ENCODE data around the gene IER2.
A peak's percentile ranks its signal among the peaks of the same experiment; 100 is the strongest.
"Not testable (repeated sequence)": the region's sequence is repeated elsewhere in the genome, so short reads cannot be mapped to it uniquely, and the experiment has no call there.

IER2 gene

DNA sequence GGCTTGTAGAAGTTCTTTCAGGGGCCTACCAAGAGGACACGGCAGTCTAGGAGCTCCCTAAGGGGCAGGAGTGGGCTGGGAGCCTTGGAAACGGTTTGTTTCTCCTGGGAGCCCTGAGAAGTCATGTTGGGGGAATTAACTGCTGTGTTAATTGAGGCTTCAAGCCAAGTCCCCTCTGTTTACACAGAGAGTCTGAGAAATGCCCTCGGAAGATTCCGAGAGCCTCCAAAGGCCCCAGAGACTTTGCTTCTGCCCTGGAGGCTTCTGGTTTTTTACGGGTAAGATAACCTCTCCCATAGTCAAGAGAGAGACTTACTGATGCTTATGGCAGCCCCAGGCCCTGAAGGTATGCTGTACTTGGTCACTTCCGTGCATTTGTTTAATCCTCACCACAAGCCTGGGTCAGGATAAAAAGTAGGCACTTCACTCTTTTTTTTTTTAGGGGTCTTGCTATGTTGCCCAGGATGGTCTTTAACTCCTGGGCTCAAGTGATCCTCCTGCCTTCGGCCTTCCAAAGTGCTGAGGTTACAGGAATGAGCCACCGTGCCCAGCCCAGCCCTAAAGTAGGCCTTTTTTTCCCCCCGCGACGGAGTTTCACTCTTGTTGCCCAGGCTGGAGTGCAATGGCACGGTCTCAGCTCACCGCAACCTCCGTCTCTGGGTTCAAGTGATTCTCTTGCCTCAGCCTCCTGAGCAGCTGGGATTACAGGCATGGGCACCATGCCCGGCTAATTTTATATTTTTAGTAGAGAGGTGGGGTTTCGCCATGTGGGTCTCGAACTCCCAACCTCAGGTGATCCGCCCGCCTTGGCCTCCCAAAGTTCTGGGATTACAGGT, 15.2 kb downstream of the IER2 start:
- DNase-seq: no peak

GRCh38 chr19:13166151-13166550, 15.9 kb downstream of the IER2 start:
- DNase-seq: not testable (repeated sequence)

DNA sequence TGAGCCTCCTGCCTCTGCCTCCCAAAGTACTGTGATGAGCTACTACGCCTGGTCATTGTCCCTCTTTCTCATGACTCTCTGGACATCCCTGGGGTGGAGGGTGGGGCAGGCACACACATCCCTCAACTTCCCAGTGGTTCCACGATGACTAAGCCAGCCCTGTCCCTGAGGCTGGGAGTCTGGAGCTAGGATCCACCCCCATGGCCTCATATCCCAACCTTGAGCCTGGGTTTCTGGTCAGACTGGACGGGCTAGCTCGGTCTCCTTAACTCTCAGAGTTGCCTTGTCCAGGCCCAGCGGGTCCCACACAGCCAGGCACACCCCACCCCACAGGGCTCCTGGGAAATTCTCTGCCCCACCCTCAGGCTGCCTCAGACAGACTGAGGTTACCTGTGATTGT, 19.6 kb downstream of the IER2 start:
- no peak for DNase-seq

GRCh38 chr19:13171146-13171545, 20.9 kb downstream of the IER2 start:
- DNase-seq: no peak

GRCh38 chr19:13172346-13173138, 22.3 kb downstream of the IER2 start:
- DNase-seq: no peak

DNA sequence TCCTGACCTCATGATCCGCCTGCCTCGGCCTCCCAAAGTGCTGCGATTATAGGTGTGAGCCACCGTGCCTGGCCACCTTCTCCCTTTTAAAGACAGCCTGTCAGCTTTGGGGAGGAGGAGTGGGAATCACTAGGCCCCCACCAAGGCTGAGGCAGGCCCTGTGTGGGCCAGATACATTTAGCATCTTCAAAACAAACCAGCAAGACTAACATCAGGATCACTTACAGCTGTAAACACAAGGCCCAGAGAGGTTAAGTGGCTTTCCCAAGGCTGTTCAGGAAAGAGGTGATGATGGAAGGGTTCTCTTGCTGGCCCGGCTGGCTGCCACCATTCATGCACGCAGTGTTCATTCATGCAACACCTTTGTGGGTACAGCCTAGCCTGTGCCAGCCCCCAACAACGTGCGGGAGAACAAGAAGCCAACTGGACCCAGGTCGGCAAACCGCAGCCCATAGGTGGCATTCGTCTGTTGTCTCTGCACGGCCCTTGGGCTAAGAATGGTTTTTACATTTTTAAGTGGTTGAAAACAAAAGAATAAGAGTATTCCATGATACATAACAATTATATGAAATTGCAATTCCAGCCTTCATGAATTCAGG, 23.0 kb downstream of the IER2 start:
- DNase-seq: no peak

DNA sequence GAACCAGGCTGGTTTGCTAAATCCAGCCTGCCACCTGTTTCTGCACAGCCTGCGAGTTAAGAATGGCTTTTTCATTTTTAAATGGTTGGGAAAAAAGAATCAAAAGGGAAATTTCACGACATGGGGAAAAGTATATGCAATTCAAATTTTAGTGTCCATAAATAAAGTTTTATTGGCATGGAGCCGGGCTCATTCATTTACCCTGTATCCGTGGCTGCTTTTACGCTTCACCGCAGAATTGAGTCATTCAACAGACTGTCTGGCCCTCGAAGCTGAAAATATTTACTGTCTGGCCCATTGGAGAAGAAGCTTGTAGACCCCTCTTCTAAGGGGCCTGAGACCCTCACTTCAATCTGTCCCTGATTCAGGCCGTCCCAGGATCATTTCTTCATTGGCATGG, 26.1 kb downstream of the IER2 start:
- no peak for DNase-seq

DNA sequence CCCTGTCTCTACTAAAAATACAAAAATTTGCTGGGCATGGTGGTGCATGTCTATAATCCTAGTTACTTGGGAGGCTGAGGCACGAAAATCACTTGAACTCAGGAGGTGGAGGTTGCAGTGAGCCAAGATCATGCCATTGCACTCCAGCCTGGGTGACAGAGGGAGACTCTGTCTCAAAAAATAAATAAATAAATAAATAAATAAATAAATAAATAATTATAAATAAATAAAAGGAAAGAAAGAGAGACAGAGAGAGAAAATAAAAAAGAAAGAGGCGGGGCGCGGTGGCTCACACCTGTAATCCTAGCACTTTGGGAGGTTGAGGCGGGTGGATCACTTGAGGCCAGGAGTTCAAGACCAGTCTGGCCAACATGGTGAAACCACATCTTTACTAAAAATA, 27.4 kb downstream of the IER2 start:
- not testable (repeated sequence) for DNase-seq

- DNase-seq: not testable (repeated sequence)
Observed at GRCh38 chr19:13178291-13178690, 28.1 kb downstream of the IER2 start.

DNA sequence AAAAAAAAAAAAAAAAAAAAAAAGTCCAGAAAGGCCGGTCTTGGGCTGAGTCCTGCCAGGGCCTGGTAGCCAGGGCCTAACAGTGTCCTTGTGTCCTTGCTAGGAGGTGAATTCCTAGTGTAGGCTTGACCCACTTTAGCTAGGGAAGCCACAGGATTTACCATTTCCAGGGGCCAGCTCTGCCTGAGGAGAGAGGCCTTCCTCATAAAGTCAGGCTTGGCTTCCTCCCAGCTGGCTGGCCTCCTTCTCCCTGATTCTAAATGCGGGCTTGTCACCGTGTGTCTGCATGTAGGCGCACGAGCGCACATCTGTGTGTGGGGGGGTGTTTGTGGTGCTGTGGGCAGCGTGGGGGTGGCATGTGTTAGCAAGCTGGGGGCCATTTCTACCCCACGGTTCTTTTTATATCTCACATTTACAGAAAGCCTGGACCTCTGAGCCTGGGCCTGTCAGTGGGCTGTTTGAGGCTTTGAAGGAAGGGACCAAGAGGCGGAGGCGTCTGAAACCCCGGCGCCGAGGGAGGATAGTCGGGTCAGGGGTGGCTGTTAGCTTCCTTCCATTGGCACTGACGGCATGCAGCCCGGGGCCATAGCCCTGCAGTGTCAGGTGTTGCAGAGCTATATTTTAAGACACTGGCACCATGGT, 31.7 kb downstream of the IER2 start:
- DNase-seq: peak; percentile 38

DNA sequence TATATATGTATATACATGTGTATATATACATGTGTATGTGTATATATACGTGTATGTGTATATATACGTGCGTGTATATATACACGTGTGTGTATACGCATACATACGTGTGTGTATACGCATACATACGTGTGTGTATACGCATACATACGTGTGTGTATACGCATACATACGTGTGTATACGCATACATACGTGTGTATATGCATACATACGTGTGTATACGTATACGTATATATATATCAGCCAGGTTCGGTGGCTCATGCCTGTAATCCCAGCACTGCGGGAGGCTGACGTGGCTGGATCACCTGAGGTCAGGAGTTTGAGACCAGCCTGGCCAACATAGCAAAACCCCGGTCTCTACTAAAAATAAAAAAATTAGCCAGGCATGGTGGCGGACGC, 34.7 kb downstream of the IER2 start:
- DNase-seq: not testable (repeated sequence)

DNA sequence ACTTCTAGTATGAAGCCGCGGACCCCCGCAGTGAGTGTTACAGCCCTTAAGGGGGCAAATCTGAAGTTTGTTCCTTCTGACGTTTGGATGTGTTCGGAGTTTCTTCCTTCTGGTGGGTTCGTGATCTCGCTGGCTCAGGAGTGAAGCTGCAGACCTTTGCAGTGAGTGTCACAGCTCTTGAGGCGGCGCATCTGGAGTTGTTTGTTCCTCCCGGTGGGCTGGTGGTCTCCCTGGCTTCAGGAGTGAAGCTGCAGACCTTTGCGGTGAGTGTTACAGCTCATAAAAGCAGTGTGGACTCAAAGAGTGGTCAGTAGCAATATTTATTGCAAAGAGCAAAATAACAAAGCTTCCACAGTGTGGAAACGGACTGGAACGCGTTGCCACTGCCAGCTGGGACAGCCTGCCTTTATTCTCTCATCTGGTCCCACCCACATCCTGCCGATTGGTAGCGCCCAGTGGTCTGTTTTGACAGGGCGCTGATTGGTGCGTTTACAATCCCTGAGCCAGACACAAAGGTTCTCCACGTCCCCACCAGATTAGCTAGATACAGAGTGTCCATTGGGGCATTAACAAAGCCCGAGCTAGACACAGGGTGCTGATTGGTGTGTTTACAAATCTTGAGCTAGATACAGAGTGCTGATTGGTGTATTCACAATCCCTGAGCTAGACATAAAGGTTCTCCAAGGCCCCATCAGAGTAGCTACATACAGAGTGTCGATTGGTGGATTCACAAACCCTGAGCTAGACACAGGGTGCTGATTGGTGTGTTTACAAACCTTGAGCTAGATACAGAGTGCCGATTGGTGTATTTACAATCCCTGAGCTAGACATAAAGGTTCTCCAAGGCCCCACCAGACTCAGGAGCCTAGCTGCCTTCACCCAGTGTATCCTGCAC, 35.8 kb downstream of the IER2 start:
- not testable (repeated sequence) for DNase-seq

GRCh38 chr19:13186688-13187087, 36.5 kb downstream of the IER2 start:
- not testable (repeated sequence) for DNase-seq

GRCh38 chr19:13187419-13187818, 37.2 kb downstream of the IER2 start:
- DNase-seq: no peak

- no peak for DNase-seq
Observed at GRCh38 chr19:13189600-13189999, 39.4 kb downstream of the IER2 start.

GRCh38 chr19:13190781-13191540, 40.8 kb downstream of the IER2 start:
- DNase-seq: no peak

- no peak for DNase-seq
Observed at GRCh38 chr19:13195678-13196077, 45.5 kb downstream of the IER2 start.

DNA sequence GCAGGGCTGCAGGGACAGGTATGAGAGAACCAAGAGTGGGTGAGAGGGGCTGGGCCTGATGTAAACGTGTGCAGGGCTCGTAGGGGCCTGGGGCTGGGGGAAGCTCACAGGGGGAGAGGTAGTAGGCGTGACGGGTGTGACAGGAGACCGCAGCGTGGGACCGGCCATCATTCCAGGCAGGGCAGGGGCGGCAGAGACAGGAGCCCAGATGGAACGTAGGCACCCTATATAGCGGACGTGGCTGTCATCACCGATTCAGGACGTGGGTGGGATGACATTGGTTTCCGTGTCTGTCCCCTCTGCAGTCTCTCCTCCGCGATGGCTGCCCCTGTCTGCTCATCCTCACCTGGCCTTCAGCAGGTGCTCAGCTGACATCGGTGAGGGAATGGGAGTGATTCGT, 48.4 kb downstream of the IER2 start:
- DNase-seq: no peak

DNA sequence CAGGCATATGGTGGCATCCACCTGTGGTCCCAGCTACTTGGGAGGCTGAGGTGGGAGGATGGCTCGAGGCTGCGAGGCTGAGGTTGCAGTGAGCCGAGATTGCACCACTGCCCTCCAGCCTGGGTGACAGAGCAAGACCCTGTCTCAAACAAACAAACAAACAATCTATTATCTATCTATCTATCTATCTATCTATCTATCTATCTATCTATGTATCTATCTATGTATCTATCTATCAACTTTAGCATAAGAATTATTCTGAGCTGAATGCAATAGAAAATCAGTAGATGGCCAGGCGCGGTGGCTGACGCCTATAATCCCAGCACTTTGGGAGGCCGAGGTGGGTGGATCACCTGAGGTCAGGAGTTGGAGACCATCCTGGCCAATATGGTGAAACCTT, 51.9 kb downstream of the IER2 start:
- DNase-seq: not testable (repeated sequence)
